HG03520 (cell line): Measurements from ENCODE around the gene ZDHHC13.

ENCODE experiments used
- ATAC-seq: cut with Tn5 transposase; IDR thresholded peaks from one replicate; pipeline ENCODE4 v1.9.1; 2021; ENCODE audit warnings: mild to moderate bottlenecking, moderate library complexity; ENCODE audit not compliant: unreplicated experiment

Gene ZDHHC13

GRCh38 chr11:19116971-19117759, at the start of gene ZDHHC13:
Gene ZDHHC13, plus strand, starts transcription at chr11:19117168. Its CDS starts 82 bp downstream, at chr11:19117250.
- ATAC-seq, result peak; percentile 98

GRCh38 chr11:19071255-19071654, 45.7 kb upstream of the ZDHHC13 start:
- peak; percentile 95 for ATAC-seq

GRCh38 chr11:19072464-19072863, 44.5 kb upstream of the ZDHHC13 start:
- ATAC-seq, result no peak

GRCh38 chr11:19073454-19074415, 43.2 kb upstream of the ZDHHC13 start:
- no peak for ATAC-seq

GRCh38 chr11:19075636-19076035, 41.3 kb upstream of the ZDHHC13 start:
- ATAC-seq, result no peak

- peak; percentile 67 for ATAC-seq
Observed at GRCh38 chr11:19076744-19077589, 40.0 kb upstream of the ZDHHC13 start.

GRCh38 chr11:19077965-19078364, 39.0 kb upstream of the ZDHHC13 start:
- ATAC-seq, result no peak

- no peak for ATAC-seq
Observed at GRCh38 chr11:19079643-19080440, 37.1 kb upstream of the ZDHHC13 start.

GRCh38 chr11:19080579-19080993, 36.4 kb upstream of the ZDHHC13 start:
- ATAC-seq, result no peak

GRCh38 chr11:19083166-19083565, 33.8 kb upstream of the ZDHHC13 start:
- ATAC-seq, result no peak

- ATAC-seq, result no peak
Observed at GRCh38 chr11:19084661-19085315, 32.2 kb upstream of the ZDHHC13 start.

- no peak for ATAC-seq
Observed at GRCh38 chr11:19087658-19088057, 29.3 kb upstream of the ZDHHC13 start.

GRCh38 chr11:19088791-19089190, 28.2 kb upstream of the ZDHHC13 start:
- ATAC-seq, result no peak

- ATAC-seq, result no peak
Observed at GRCh38 chr11:19089421-19089820, 27.5 kb upstream of the ZDHHC13 start.

- no peak for ATAC-seq
Observed at GRCh38 chr11:19091366-19091765, 25.6 kb upstream of the ZDHHC13 start.

GRCh38 chr11:19092342-19092741, 24.6 kb upstream of the ZDHHC13 start:
- ATAC-seq, result no peak

- no peak for ATAC-seq
Observed at GRCh38 chr11:19092850-19093249, 24.1 kb upstream of the ZDHHC13 start.

GRCh38 chr11:19093976-19094375, 23.0 kb upstream of the ZDHHC13 start:
- no peak for ATAC-seq

- no peak for ATAC-seq
Observed at GRCh38 chr11:19094859-19095258, 22.1 kb upstream of the ZDHHC13 start.
